ENCODE data around the gene DOCK4.

DNA sequence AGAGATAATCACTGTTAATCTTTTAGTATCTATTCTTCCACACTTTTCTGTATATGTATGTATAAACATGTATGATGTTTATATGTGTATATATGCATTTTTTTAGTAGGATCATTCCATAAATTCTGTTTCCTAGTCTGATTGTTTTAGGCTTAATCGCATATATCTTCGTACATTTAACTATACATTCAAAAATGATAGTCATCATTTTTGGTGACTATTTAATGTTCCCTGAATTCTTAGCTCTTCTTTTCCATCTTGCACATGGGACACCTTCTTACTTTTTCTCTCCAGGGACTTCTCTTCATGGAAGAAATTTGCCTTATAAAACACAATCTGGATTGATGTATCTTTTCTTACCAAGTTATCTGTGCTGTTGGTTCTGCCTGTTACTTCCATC, 42.4 kb upstream of the DOCK4 start:
- TF ChIP-seq BACH1 (IDR thresholded peaks at IDR 0.05; ENCODE audit: low read length), result no peak
- TF ChIP-seq RNF2 (IDR thresholded peaks at IDR 0.05; ENCODE audit: borderline replicate concordance, low read depth, low read length, missing control alignments, poor library complexity, severe bottlenecking), result no peak
- TF ChIP-seq, protein P1, sequence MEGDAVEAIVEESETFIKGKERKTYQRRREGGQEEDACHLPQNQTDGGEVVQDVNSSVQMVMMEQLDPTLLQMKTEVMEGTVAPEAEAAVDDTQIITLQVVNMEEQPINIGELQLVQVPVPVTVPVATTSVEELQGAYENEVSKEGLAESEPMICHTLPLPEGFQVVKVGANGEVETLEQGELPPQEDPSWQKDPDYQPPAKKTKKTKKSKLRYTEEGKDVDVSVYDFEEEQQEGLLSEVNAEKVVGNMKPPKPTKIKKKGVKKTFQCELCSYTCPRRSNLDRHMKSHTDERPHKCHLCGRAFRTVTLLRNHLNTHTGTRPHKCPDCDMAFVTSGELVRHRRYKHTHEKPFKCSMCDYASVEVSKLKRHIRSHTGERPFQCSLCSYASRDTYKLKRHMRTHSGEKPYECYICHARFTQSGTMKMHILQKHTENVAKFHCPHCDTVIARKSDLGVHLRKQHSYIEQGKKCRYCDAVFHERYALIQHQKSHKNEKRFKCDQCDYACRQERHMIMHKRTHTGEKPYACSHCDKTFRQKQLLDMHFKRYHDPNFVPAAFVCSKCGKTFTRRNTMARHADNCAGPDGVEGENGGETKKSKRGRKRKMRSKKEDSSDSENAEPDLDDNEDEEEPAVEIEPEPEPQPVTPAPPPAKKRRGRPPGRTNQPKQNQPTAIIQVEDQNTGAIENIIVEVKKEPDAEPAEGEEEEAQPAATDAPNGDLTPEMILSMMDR (IDR thresholded peaks at IDR 0.05; ENCODE audit: control extremely low read depth in 1 of 3, insufficient read depth in 1 of 3, low read depth in 1 of 3, low read length in 3 of 3), result no peak
- no peak for TF ChIP-seq BRCA1 (IDR thresholded peaks at IDR 0.05; ENCODE audit: low read depth, low read length)
- TF ChIP-seq CEBPB (IDR thresholded peaks at IDR 0.05; ENCODE audit: low read depth, low read length), result no peak
- no peak for TF ChIP-seq POLR2A (IDR thresholded peaks at IDR 0.05; ENCODE audit: control extremely low read depth in 1 of 2, low read depth in 2 of 2, low read length in 2 of 2)
- no peak for TF ChIP-seq SUZ12 (IDR thresholded peaks at IDR 0.05; ENCODE audit: low read length)

Data from H1 (cell line).